Measurements from ENCODE around the gene EHBP1.

The EHBP1 gene

GRCh38 chr2:63035169-63035568 is 329.7 kb downstream of the EHBP1 start:
- no peak for DNase-seq

- DNase-seq, result no peak
These were observed 330.1 kb downstream of the EHBP1 start for GRCh38 chr2:63035660-63036059.

GRCh38 chr2:63038034-63038433 is 332.5 kb downstream of the EHBP1 start:
- no peak for DNase-seq

- DNase-seq, result no peak
These were observed 335.1 kb downstream of the EHBP1 start for GRCh38 chr2:63040586-63040985.

GRCh38 chr2:63041592-63041991 is 336.1 kb downstream of the EHBP1 start:
- DNase-seq, result no peak

GRCh38 chr2:63044362-63045327 is 339.1 kb downstream of the EHBP1 start:
- DNase-seq, result no peak

- DNase-seq, result no peak
These were observed 341.0 kb downstream of the EHBP1 start for GRCh38 chr2:63046552-63046951.

- DNase-seq, result no peak
These were observed 341.4 kb downstream of the EHBP1 start for GRCh38 chr2:63046961-63047320.

GRCh38 chr2:63047321-63048279 is 342.1 kb downstream of the EHBP1 start:
- no peak for DNase-seq

GRCh38 chr2:63048367-63049171 is 343.1 kb downstream of the EHBP1 start:
- DNase-seq, result no peak

GRCh38 chr2:63049211-63049969 is 343.9 kb downstream of the EHBP1 start:
- DNase-seq, result no peak

- DNase-seq, result no peak
These were observed 344.4 kb downstream of the EHBP1 start for GRCh38 chr2:63049970-63050333.

- no peak for DNase-seq
These were observed 345.0 kb downstream of the EHBP1 start, which contains the start of gene OTX1 for GRCh38 chr2:63050334-63051041. TSS of gene OTX1 (plus strand) at chr2:63050830. CDS start at chr2:63052991, 2,161 bp downstream.

GRCh38 chr2:63051042-63051794 is 345.7 kb downstream of the EHBP1 start:
- DNase-seq, result no peak

GRCh38 chr2:63051795-63052333 is 346.4 kb downstream of the EHBP1 start:
- no peak for DNase-seq

GRCh38 chr2:63052411-63053080 is 347.0 kb downstream of the EHBP1 start:
- DNase-seq, result no peak

- no peak for DNase-seq
These were observed 347.8 kb downstream of the EHBP1 start for GRCh38 chr2:63053081-63053888.

GRCh38 chr2:63053889-63054602 is 348.5 kb downstream of the EHBP1 start:
- no peak for DNase-seq

All from GOT3 (cell line).